HepG2 (cell line): ENCODE measurements around the gene NUDCD3. TPM values are rescaled to one million over a fixed set of nuclear protein-coding genes. Genes with fewer than 3 reads are reported as not detected.

Experiments
- FUBP1 ChIP-seq: sonication (generic); formaldehyde crosslinking; IDR thresholded peaks from 2 replicates; pipeline ENCODE4 v1.5.1; 2020; ENCODE audit warnings: missing genetic modification reagents, mild to moderate bottlenecking, borderline replicate concordance
- MAFG ChIP-seq: sonication (generic); formaldehyde crosslinking; IDR thresholded peaks from 2 replicates; pipeline ENCODE4 v1.5.1; 2020; ENCODE audit warnings: mild to moderate bottlenecking, missing genetic modification reagents
- MED13 ChIP-seq: sonication (generic); formaldehyde crosslinking; IDR thresholded peaks from 2 replicates; pipeline ENCODE4 v1.5.0; 2020; ENCODE audit warnings: missing genetic modification reagents
- PLSCR1 ChIP-seq: sonication (generic); formaldehyde crosslinking; IDR thresholded peaks from 2 replicates; pipeline ENCODE4 v1.5.0; 2020; ENCODE audit warnings: missing genetic modification reagents, mild to moderate bottlenecking, borderline replicate concordance
- ZNF18 ChIP-seq: sonication (generic); formaldehyde crosslinking; IDR thresholded peaks from 2 replicates; pipeline ENCODE4 v1.8.0; 2022; ENCODE audit warnings: mild to moderate bottlenecking, missing genetic modification reagents; ENCODE audit not compliant: insufficient replicate concordance
- ZNF367 ChIP-seq: sonication (generic); formaldehyde crosslinking; IDR thresholded peaks from 2 replicates; pipeline ENCODE4 v1.4.0; 2020; ENCODE audit warnings: missing genetic modification reagents, borderline replicate concordance
- ZNF414 ChIP-seq: sonication (generic); formaldehyde crosslinking; IDR thresholded peaks from 2 replicates; pipeline ENCODE4 v1.5.0; 2020; ENCODE audit warnings: missing genetic modification reagents
- ZNF44 ChIP-seq: sonication (generic); formaldehyde crosslinking; IDR thresholded peaks from 2 replicates; pipeline ENCODE4 v1.5.1; 2020; ENCODE audit warnings: mild to moderate bottlenecking, missing genetic modification reagents
- polyA plus RNA-seq, 8 experiments: library from polyadenylated mRNA; depleted of rRNA in 3 of 8; stranded (reverse) in 7 of 8; unstranded in 1 of 8; fragments of >200 nt; fragmentation: Illumina TruSeq in 4 of 8; extraction: Trizol in 4 of 8; gene quantifications; 2 replicates each; pipeline versions ENCODE4 v1.2.1 to v1.2.3, GENCODE V29; 2011 to 2016; ENCODE audit warnings: low read depth in 4 of 8, missing spikeins in 1 of 8, mixed read lengths in 1 of 8; ENCODE audit not compliant: insufficient read depth in 1 of 8
- total RNA-seq, 5 experiments: library from RNA; depleted of rRNA; stranded (reverse); fragments of >200 nt; fragmentation: Illumina TruSeq; extraction: Trizol; gene quantifications; 2 replicates each; pipeline ENCODE4 v1.2.3, GENCODE V29; 2016; ENCODE audit warnings: low read depth in 1 of 5

NUDCD3 gene
- total and polyA plus RNA-seq, 2 of the 13 experiments (the other 11 are each of a cell fraction or from before 2014, with no cell fraction given), result 20.8 to 49.9 TPM

GRCh38 chr7:44534087-44534486 lies 43.6 kb upstream of the NUDCD3 start (continued):
- no peak for TF ChIP-seq ZNF44 (CRISPR knock-in tag)
- TF ChIP-seq FUBP1, result no peak
- TF ChIP-seq MAFG (CRISPR knock-in tag), result no peak
- TF ChIP-seq MED13, result no peak
- no peak for TF ChIP-seq PLSCR1 (CRISPR knock-in tag)
- no peak for TF ChIP-seq ZNF18
- no peak for TF ChIP-seq ZNF367 (CRISPR knock-in tag)
- no peak for TF ChIP-seq ZNF414 (CRISPR knock-in tag)
- TF ChIP-seq, all 625 proteins: peak for 0
